HCT116 (cell line): ENCODE data around the gene FNDC3A. TPM values are rescaled to one million over a fixed set of nuclear protein-coding genes. Genes with fewer than 3 reads are reported as not detected.
"Not testable (repeated sequence)": the region's sequence is repeated elsewhere in the genome, so short reads cannot be mapped to it uniquely, and the experiment has no call there.

Experiments used
- ATAC-seq: fragments of 200-7000 bp; cut with Tn5 transposase; 2 replicates; pipeline ENCODE4 v1.9.1; 2020; ENCODE audit warnings: mild to moderate bottlenecking, moderate library complexity
- BruUV-seq: library from RNA; stranded (reverse); fragments of 400-500 nt; replicated peaks from 2 replicates; lab custom pipeline; 2021; lab: Mats Ljungman, UMichigan
- CTCF ChIA-PET: fragments of 300-600 bp; sonication (Branson Sonifier 250); formaldehyde crosslinking; loops from one replicate; lab custom pipeline; 2021; ENCODE audit warnings: antibody characterized with exemption; lab: Charles Lee
- POLR2A ChIA-PET: fragments of 300-600, 350-600 bp; sonication (Branson Sonifier 250); formaldehyde crosslinking; loops from one replicate; lab custom pipeline; 2021; ENCODE audit warnings: antibody characterized with exemption; lab: Charles Lee
- RAD21 ChIA-PET, 2 experiments: fragments of 300-600 bp; sonication (Branson Sonifier 250); formaldehyde crosslinking; loops; one replicate each; lab custom pipeline; 2023; ENCODE audit warnings: low total read pairs in 2 of 2; ENCODE audit not compliant: uncharacterized antibody in 2 of 2, unreplicated experiment in 2 of 2, low non-redundant PET in 1 of 2; lab: Charles Lee
- DNase-seq: peaks from one replicate; pipeline ENCODE4 v3.0.0-alpha.2; 2010; ENCODE audit warnings: low read depth, low spot score
- H2AFZ ChIP-seq: fragments of 200-600 bp; shearing (Covaris generic), sonication (generic); 2 replicates; pipeline ENCODE4 v1.6.1; 2017; ENCODE audit warnings: low read depth, mixed run types, mixed read lengths, antibody characterized with exemption, low read length; ENCODE audit not compliant: poor library complexity, severe bottlenecking
- H3K27ac ChIP-seq: 2 replicates; pipeline ENCODE4 v1.5.1; 2012; ENCODE audit warnings: low read depth, low read length
- H3K27me3 ChIP-seq: fragments of 200-600 bp; sonication (generic); 2 replicates; pipeline ENCODE4 v1.6.1; 2016; ENCODE audit warnings: mixed run types, low read length, mixed read lengths; ENCODE audit not compliant: insufficient read depth
- H3K36me3 ChIP-seq, 2 experiments: fragments of 200-500 bp in 1 of 2; fragments of 200-600 bp in 1 of 2; sonication (Bioruptor generic) in 1 of 2; sonication (generic) in 1 of 2; 2 replicates each; pipeline versions ENCODE4 v1.5.1 to v1.6.1; 2014 to 2016; ENCODE audit warnings: low read length in 2 of 2, inconsistent platforms in 1 of 2, mixed read lengths in 1 of 2, mixed run types in 1 of 2; ENCODE audit not compliant: insufficient read depth in 2 of 2, control insufficient read depth in 1 of 2
- H3K4me1 ChIP-seq, 2 experiments: fragments of 200-600 bp in 1 of 2; sonication (generic) in 1 of 2; 2 replicates each; pipeline versions ENCODE4 v1.5.1 to v1.6.1; 2012 to 2017; ENCODE audit warnings: low read length in 2 of 2, inconsistent platforms in 1 of 2, mild to moderate bottlenecking in 1 of 2, mixed read lengths in 1 of 2, mixed run types in 1 of 2, moderate library complexity in 1 of 2; ENCODE audit not compliant: insufficient read depth in 2 of 2, control insufficient read depth in 1 of 2
- H3K4me2 ChIP-seq: fragments of 200-600 bp; sonication (generic); 2 replicates; pipeline ENCODE4 v1.6.1; 2017; ENCODE audit warnings: mixed run types, low read length, mixed read lengths
- H3K4me3 ChIP-seq, 2 experiments: fragments of 200-600 bp in 1 of 2; sonication (generic) in 1 of 2; replicated peaks in 1 of 2; 2 replicates each; pipeline ENCODE4 v1.5.1; 2011 to 2016; ENCODE audit warnings: low read length in 2 of 2, control low read depth in 1 of 2, low read depth in 1 of 2, mild to moderate bottlenecking in 1 of 2, mixed read lengths in 1 of 2, mixed run types in 1 of 2
- H3K79me2 ChIP-seq: fragments of 200-600 bp; sonication (generic); 2 replicates; pipeline ENCODE4 v1.6.1; 2017; ENCODE audit warnings: mild to moderate bottlenecking, mixed run types, low read length, moderate library complexity, mixed read lengths; ENCODE audit not compliant: insufficient read depth
- H3K9ac ChIP-seq: fragments of 200-600 bp; sonication (generic); 2 replicates; pipeline ENCODE4 v1.6.1; 2016; ENCODE audit warnings: low read length, mixed read lengths
- H3K9me2 ChIP-seq: fragments of 200-600 bp; sonication (generic), shearing (Covaris generic); 2 replicates; pipeline ENCODE4 v1.6.1; 2017; ENCODE audit warnings: mixed run types, mild to moderate bottlenecking, moderate library complexity; ENCODE audit not compliant: insufficient read depth
- H3K9me3 ChIP-seq, 2 experiments: fragments of 200-500 bp in 1 of 2; fragments of 200-600 bp in 1 of 2; sonication (Bioruptor generic) in 1 of 2; sonication (generic) in 1 of 2; 2 replicates each; pipeline ENCODE4 v1.6.1; 2014 to 2017; ENCODE audit warnings: low read length in 2 of 2, mixed read lengths in 2 of 2, inconsistent platforms in 1 of 2, low read depth in 1 of 2, mild to moderate bottlenecking in 1 of 2, mixed run types in 1 of 2, moderate library complexity in 1 of 2; ENCODE audit not compliant: control insufficient read depth in 1 of 2, insufficient read depth in 1 of 2
- H4K20me1 ChIP-seq: fragments of 200-600 bp; sonication (generic), shearing (Covaris generic); 2 replicates; pipeline ENCODE4 v1.6.1; 2017; ENCODE audit warnings: mixed run types, mild to moderate bottlenecking, moderate library complexity; ENCODE audit not compliant: insufficient read depth
- EZH2phosphoT487 ChIP-seq: fragments of 200-600 bp; IDR thresholded peaks from 2 replicates; pipeline ENCODE4 v1.6.1; 2018; ENCODE audit warnings: antibody characterized with exemption, borderline replicate concordance
- JUND ChIP-seq: IDR thresholded peaks from 2 replicates; pipeline ENCODE4 v1.6.1; 2012
- POLR2A ChIP-seq: IDR thresholded peaks from 2 replicates; pipeline ENCODE4 v1.7.0; 2011; ENCODE audit warnings: borderline replicate concordance; ENCODE audit not compliant: insufficient read depth, insufficient read length; ENCODE audit errors: extremely low read depth
- ZFX ChIP-seq: fragments of 450-650 bp; IDR thresholded peaks from 2 replicates; pipeline ENCODE4 v1.6.1; 2017
- intact Hi-C: fragments of 100-400 bp; cut with micrococcal nuclease; formaldehyde crosslinking; loops from 2 replicates; pipeline ENCODE4 v1.10.0; 2022
- total RNA-seq: library from RNA; stranded (reverse); gene quantifications from one replicate; pipeline ENCODE4 v1.2.1, GENCODE V29; 2021; ENCODE audit not compliant: unreplicated experiment
- TF ChIP-seq, protein P1 (sequence below): IDR thresholded peaks from 2 replicates; pipeline ENCODE4 v1.6.1; 2012

FNDC3A gene
- total RNA-seq, 1 experiment from 2014 or later = 30.5 TPM

DNA sequence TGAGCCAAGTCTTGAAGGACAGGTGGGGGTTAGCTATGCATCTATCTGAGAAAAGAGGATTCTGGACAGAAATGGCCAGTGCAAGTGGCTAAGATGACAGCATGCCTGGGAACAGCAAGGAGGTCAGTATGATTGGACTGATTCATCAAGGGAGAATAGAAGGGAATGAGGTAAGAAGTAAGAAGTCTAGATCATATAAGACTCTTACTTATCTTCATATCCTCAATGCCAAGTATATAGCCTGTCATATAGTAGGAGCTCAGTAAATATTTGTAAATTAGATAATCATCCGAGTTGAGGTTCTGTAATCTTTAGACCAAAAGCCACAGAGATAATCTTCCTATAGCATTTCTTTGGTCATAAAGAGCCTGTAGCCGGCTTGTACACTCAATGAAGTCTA is 141.2 kb downstream of the FNDC3A start:
- peaks cover 32% of the 10 kb centered on the region for H3K79me2 ChIP-seq
- H3K9me2 ChIP-seq = no peaks in the 10 kb centered on the region
- intact Hi-C loops = no loop called here
- H3K9me3 ChIP-seq = no peaks in the 10 kb centered on the region
- peaks cover 8 to 12% of the 10 kb centered on the region in 2 experiments; a peak in 2 of 4 replicates for H3K36me3 ChIP-seq
- TF ChIP-seq EZH2phosphoT487 = no peak
- TF ChIP-seq ZFX = no peak
- TF ChIP-seq, protein P1, sequence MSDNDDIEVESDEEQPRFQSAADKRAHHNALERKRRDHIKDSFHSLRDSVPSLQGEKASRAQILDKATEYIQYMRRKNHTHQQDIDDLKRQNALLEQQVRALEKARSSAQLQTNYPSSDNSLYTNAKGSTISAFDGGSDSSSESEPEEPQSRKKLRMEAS = no peak
- TF ChIP-seq JUND = no peak
- no peak for TF ChIP-seq POLR2A
- no peak overlapping the region for H3K4me3 ChIP-seq
- H3K4me2 ChIP-seq = no peak overlapping the region
- ChIA-PET POLR2A (no interaction called here), RAD21 (no interaction called here), CTCF (no interaction called here)
- no peak overlapping the region for H3K9ac ChIP-seq
- no peak overlapping the region for H3K27ac ChIP-seq
- BruUV-seq = no TSS peak
- H4K20me1 ChIP-seq = no peaks in the 10 kb centered on the region
- no peak for ATAC-seq
- H3K27me3 ChIP-seq = no peaks in the 10 kb centered on the region
- DNase-seq = no peak
- peaks cover 0 to 5% of the 10 kb centered on the region in 2 experiments; a peak in 1 of 4 replicates for H3K4me1 ChIP-seq
- H2AFZ ChIP-seq = no peak overlapping the region

DNA sequence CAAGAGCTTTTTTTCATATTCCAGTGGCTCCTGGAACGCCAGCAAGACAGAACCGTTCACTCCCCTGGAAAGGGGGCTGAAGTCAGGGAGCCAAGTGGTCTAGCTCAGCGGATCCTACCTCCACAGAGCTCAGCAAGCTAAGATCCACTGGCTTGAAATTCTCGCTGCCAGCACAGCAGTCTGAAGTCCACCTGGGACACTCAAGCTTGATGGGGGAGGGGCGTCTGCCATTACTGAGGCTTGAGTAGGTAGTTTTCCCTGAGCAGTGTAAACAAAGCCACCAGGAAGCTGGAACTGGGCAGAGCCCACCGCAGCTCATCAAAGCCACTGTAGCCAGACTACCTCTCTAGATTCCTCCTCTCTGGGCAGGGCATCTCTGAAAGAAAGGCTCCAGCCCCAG is 142.7 kb downstream of the FNDC3A start:
- POLR2A ChIA-PET, BruUV-seq, RAD21 ChIA-PET, H3K27me3 ChIP-seq, H4K20me1 ChIP-seq, H3K4me1 ChIP-seq, DNase-seq, H2AFZ ChIP-seq, H3K9me3 ChIP-seq, CTCF ChIA-PET, intact Hi-C loops, H3K4me3 ChIP-seq, H3K9ac ChIP-seq, H3K9me2 ChIP-seq, H3K27ac ChIP-seq, H3K4me2 ChIP-seq, ATAC-seq: not testable (repeated sequence)
- Histone ChIP-seq H3K79me2 (peaks cover 23% of the 10 kb centered on the region), H3K36me3 (peaks cover 8 to 12% of the 10 kb centered on the region in 2 experiments; a peak in 2 of 4 replicates)
